ENCODE results near the gene CHST1.

The CHST1 gene

GRCh38 chr11:45610627-45611026, 54.8 kb downstream of the CHST1 start:
- no peak for TF ChIP-seq REST (IDR thresholded peaks at IDR 0.05; ENCODE audit: insufficient read depth in 1 of 2, low read depth in 2 of 2, low read length in 2 of 2)
- TF ChIP-seq POLR2AphosphoS5 (IDR thresholded peaks at IDR 0.05; ENCODE audit: low read depth, low read length), result no peak

GRCh38 chr11:45609902-45610301, 55.5 kb downstream of the CHST1 start:
- TF ChIP-seq FOXP2 (optimal IDR thresholded peaks at IDR 0.05; ENCODE audit: borderline replicate concordance, extremely low read depth, extremely low read length, insufficient read depth) (no peak), POLR2AphosphoS5 (IDR thresholded peaks at IDR 0.05; ENCODE audit: low read depth, low read length) (no peak), REST (IDR thresholded peaks at IDR 0.05; ENCODE audit: insufficient read depth in 1 of 2, low read depth in 2 of 2, low read length in 2 of 2) (no peak), SIN3A (IDR thresholded peaks at IDR 0.05; ENCODE audit: borderline replicate concordance, insufficient read depth, low read length) (no peak), TAF1 (IDR thresholded peaks at IDR 0.05; ENCODE audit: borderline replicate concordance, insufficient read depth, low read length) (no peak)

GRCh38 chr11:45609337-45609736, 56.1 kb downstream of the CHST1 start:
- no peak for TF ChIP-seq TAF1 (IDR thresholded peaks at IDR 0.05; ENCODE audit: borderline replicate concordance, insufficient read depth, low read length)
- TF ChIP-seq POLR2AphosphoS5 (IDR thresholded peaks at IDR 0.05; ENCODE audit: low read depth, low read length), result no peak
- no peak for TF ChIP-seq REST (IDR thresholded peaks at IDR 0.05; ENCODE audit: insufficient read depth in 1 of 2, low read depth in 2 of 2, low read length in 2 of 2)
- TF ChIP-seq SIN3A (IDR thresholded peaks at IDR 0.05; ENCODE audit: borderline replicate concordance, insufficient read depth, low read length), result no peak

GRCh38 chr11:45607995-45608394, 57.4 kb downstream of the CHST1 start:
- no peak for TF ChIP-seq SIN3A (IDR thresholded peaks at IDR 0.05; ENCODE audit: borderline replicate concordance, insufficient read depth, low read length)
- TF ChIP-seq FOXP2 (optimal IDR thresholded peaks at IDR 0.05; ENCODE audit: borderline replicate concordance, extremely low read depth, extremely low read length, insufficient read depth), result no peak
- no peak for TF ChIP-seq TAF1 (IDR thresholded peaks at IDR 0.05; ENCODE audit: borderline replicate concordance, insufficient read depth, low read length)
- TF ChIP-seq REST (IDR thresholded peaks at IDR 0.05; ENCODE audit: insufficient read depth in 1 of 2, low read depth in 2 of 2, low read length in 2 of 2), result no peak
- TF ChIP-seq POLR2AphosphoS5 (IDR thresholded peaks at IDR 0.05; ENCODE audit: low read depth, low read length), result no peak

GRCh38 chr11:45606514-45607281, 58.7 kb downstream of the CHST1 start:
- TF ChIP-seq TAF1 (IDR thresholded peaks at IDR 0.05; ENCODE audit: borderline replicate concordance, insufficient read depth, low read length), result no peak
- TF ChIP-seq REST (IDR thresholded peaks at IDR 0.05; ENCODE audit: insufficient read depth in 1 of 2, low read depth in 2 of 2, low read length in 2 of 2), result no peak
- no peak for TF ChIP-seq FOXP2 (optimal IDR thresholded peaks at IDR 0.05; ENCODE audit: borderline replicate concordance, extremely low read depth, extremely low read length, insufficient read depth)
- no peak for TF ChIP-seq POLR2AphosphoS5 (IDR thresholded peaks at IDR 0.05; ENCODE audit: low read depth, low read length)
- TF ChIP-seq SIN3A (IDR thresholded peaks at IDR 0.05; ENCODE audit: borderline replicate concordance, insufficient read depth, low read length), result no peak

All from PFSK-1 (cell line).